Mucosa of stomach (tissue), 1 donor: ENCODE results near the gene BCL11A.

Source experiments
- H3K27me3 ChIP-seq: one replicate; pipeline ENCODE4 v1.7.0; 2013; ENCODE audit warnings: mild to moderate bottlenecking, low read length; ENCODE audit not compliant: control insufficient read depth, insufficient read depth
- H3K36me3 ChIP-seq: one replicate; pipeline ENCODE4 v1.7.0; 2013; ENCODE audit warnings: low read length; ENCODE audit not compliant: control insufficient read depth, insufficient read depth
- H3K4me1 ChIP-seq: one replicate; pipeline ENCODE4 v1.7.0; 2013; ENCODE audit warnings: mild to moderate bottlenecking, low read length; ENCODE audit not compliant: control insufficient read depth, insufficient read depth
- H3K4me3 ChIP-seq: one replicate; pipeline ENCODE4 v1.7.0; 2013; ENCODE audit warnings: low read length
- H3K9ac ChIP-seq: one replicate; pipeline ENCODE4 v1.7.0; 2013; ENCODE audit warnings: mild to moderate bottlenecking, low read length, moderate library complexity
- H3K9me3 ChIP-seq: one replicate; pipeline ENCODE4 v1.7.0; 2013; ENCODE audit warnings: mild to moderate bottlenecking, low read length, moderate library complexity; ENCODE audit not compliant: control insufficient read depth
- donor health status: Pancreatic carcinoma.

The BCL11A gene

DNA sequence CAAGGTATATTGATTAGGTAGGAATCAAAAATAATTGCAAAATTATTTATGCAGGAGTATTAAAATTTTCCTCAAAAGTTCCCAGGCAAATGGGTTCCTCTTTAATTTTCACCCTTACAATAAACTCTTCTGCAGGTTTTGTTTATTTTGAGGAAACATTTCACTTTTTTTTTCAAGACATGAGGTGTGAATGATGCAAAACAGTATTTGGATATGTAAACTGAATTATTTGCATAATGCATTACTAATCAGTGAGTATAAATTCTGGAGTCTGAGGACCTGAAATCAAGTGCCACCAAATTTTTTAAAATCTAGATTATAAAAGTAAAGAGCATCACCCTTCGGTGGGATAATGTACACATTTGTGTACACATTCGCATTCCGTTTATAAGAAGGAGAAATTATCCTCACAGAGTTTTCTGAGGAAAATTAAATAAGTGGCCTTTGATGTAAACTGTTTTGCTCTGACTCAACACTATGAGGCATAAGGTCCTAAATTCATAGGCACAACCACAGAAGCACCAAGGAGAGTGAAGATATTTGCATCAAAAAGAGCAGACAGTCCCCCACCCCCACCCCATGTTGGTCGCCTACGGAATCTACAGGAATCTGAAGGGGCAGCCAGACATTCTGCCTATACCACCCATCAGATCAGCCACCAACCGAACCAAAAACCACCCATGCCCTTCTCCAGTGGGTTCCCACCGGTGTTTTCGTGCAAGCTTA, 33.1 kb downstream of the BCL11A start:
- no peak overlapping the region for H3K9ac ChIP-seq
- peaks cover under 1% of the 10 kb centered on the region for H3K4me1 ChIP-seq
- no peak overlapping the region for H3K4me3 ChIP-seq
- H3K27me3 ChIP-seq = no peaks in the 10 kb centered on the region
- H3K9me3 ChIP-seq = no peaks in the 10 kb centered on the region
- H3K36me3 ChIP-seq = no peaks in the 10 kb centered on the region

DNA sequence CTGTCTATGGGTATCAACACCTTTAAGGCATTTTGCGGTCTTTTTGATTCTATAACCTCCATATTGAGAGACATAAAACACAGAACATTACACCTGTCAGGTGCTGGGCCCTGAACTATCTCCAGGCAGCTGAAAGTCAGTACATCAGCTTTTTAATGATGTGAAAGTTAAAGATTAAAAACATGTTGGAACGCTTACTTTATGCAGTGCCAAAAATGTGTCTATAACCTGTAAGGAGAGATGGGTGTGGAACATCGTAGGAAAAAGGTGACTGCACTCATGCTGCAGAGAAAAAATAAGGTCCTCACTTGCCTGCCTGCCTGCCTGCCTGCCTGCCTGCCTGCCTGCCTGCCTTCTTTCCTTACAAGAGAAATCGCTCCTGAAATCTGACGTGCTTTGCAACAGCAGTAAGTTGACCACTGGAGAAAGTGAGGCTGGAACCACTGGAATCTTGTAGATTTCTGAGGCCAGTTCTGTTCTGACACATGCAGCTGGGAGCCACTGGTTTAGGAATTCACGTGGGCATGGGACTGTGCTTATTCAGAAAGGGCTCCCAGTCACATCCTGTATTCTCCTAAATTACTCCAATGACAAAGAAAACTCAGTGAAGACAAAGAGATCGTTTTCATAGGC, 34.1 kb downstream of the BCL11A start:
- no peaks in the 10 kb centered on the region for H3K36me3 ChIP-seq
- no peaks in the 10 kb centered on the region for H3K27me3 ChIP-seq
- H3K4me1 ChIP-seq = peaks cover 6% of the 10 kb centered on the region
- no peak overlapping the region for H3K4me3 ChIP-seq
- H3K9ac ChIP-seq = no peak overlapping the region
- no peaks in the 10 kb centered on the region for H3K9me3 ChIP-seq

DNA sequence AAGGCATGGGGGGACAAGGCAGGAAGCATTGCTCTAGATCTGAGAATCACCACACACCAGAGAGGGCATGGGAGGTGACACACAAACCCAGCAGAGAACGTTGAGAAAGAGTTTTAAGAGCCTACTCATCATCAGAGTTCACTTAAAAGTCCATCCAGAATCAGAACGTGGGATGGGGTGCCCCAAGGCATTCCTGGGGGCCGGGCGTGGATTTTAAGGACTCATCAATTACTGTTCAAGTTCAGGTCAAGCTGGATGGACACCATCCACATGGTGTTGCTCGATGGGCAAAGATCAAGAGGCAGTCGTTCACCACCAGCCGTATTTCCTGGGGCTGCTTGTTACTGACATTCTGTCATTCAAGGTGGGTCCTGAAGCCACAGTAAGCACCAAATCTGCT, 34.9 kb downstream of the BCL11A start:
- peaks cover 6% of the 10 kb centered on the region for H3K4me1 ChIP-seq
- H3K27me3 ChIP-seq = no peaks in the 10 kb centered on the region
- H3K4me3 ChIP-seq = no peak overlapping the region
- H3K9me3 ChIP-seq = no peaks in the 10 kb centered on the region
- H3K36me3 ChIP-seq = no peaks in the 10 kb centered on the region
- H3K9ac ChIP-seq = no peak overlapping the region

DNA sequence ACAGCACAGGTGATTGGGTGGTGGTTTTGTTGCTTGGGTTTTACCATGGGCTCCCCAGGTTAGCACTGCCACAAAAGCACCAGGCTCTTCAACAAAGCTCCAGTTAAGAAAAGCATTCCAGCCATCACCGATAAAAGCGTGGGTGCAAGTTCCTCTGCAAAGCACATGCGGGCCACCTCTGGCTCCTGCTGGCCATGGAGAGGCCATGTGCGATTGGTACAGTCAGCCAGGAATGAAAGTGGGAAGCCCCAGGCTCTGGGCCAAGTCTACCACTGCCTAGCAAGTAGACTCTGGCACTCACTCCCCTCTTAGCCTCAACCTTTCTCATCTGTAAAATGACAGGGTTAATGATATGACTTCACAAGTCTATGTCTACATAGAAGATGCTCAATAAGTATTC, 36.0 kb downstream of the BCL11A start:
- Histone ChIP-seq H3K27me3 (no peaks in the 10 kb centered on the region), H3K4me1 (peaks cover 11% of the 10 kb centered on the region), H3K9me3 (no peaks in the 10 kb centered on the region), H3K9ac (no peak overlapping the region), H3K4me3 (no peak overlapping the region), H3K36me3 (no peaks in the 10 kb centered on the region)

DNA sequence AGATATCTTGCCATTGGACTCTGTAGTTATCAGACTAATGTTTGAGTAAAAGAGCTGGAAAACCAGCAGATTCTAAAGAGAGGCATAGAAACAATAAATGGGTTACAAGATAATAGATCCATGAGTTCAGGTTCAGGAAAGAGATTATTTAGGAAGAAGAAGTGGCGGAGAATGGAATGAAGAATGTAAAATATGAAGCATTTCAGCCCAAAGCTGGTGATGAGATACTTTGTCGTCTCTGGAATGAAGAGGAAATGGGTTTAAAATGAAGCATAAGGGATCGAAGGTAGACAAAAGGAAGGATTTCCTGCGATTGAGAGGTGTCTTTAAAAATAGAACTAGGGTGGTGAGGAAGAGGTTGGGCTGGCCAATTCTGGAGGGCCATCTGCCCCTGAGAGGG, 36.6 kb downstream of the BCL11A start:
- Histone ChIP-seq H3K9me3 (no peaks in the 10 kb centered on the region), H3K27me3 (no peaks in the 10 kb centered on the region), H3K36me3 (no peaks in the 10 kb centered on the region), H3K9ac (no peak overlapping the region), H3K4me3 (no peak overlapping the region), H3K4me1 (peaks cover 11% of the 10 kb centered on the region)

DNA sequence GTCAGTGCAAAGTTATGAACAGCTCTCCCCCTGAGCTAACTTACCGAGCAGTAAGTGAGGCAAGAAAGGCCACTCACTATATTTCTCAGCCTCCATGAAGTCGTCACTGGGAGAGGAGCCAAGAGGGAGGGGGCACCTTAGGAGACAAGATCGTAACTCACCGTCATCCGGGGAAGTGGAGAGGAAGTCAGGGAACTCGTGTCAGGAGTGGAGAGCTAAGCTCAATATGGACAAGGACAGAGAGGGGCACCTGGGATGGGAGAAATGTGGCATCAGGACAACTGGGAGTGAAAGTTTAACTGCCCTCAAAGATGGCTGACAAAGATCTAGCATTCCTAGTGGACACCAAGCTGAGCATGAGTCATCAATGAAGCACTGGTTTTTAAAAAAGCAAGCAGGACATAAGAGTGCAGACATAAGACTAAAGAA, 37.1 kb downstream of the BCL11A start:
- Histone ChIP-seq H3K9ac (no peak overlapping the region), H3K27me3 (no peaks in the 10 kb centered on the region), H3K4me1 (peaks cover 11% of the 10 kb centered on the region), H3K4me3 (no peak overlapping the region), H3K9me3 (no peaks in the 10 kb centered on the region), H3K36me3 (no peaks in the 10 kb centered on the region)

DNA sequence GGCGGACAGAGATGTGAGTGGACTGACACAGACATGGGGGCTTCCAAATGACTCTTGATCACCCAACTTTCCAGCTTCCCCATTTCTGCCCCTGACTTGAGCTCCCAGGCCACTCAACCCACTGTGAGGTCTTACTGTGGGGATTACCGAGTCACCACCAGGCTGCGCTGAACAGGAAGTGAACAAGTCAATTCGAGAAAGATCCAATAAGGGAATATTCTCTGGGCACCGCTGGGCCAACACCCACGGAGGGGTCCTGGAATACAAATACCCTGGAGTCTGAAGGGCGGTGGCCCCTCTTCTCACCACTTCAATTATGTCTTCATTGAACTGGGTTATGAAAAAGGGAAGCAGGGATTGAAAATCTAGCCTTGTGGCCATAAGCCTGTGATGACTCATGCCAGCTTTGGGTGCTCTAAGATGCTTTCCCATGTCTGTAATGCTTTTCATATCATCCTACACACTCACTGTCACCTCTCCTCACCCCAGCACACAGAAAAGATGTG, 37.7 kb downstream of the BCL11A start:
- no peaks in the 10 kb centered on the region for H3K27me3 ChIP-seq
- no peak overlapping the region for H3K9ac ChIP-seq
- no peak overlapping the region for H3K4me3 ChIP-seq
- no peaks in the 10 kb centered on the region for H3K36me3 ChIP-seq
- no peaks in the 10 kb centered on the region for H3K9me3 ChIP-seq
- H3K4me1 ChIP-seq = peaks cover 11% of the 10 kb centered on the region

DNA sequence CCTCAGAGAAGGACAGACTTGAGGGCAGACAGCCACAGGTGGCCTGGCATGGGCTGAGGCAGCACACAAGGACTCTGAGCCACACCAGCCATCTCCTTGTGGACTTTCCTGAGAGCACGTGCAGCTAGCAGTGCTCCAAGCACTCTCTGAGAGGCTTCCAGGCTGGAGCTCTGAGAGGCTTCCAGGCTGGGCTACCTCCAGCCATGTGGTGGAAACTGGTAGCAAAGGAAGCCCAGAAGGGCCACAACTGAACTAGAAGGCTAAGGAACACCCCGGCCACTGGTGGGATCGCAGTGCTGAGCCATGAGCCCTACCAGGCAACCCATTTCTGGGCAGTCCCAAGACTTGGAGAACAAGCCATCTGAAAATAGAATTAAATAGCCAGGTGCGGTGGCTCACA, 39.5 kb downstream of the BCL11A start:
- no peaks in the 10 kb centered on the region for H3K36me3 ChIP-seq
- no peaks in the 10 kb centered on the region for H3K27me3 ChIP-seq
- H3K9me3 ChIP-seq = no peaks in the 10 kb centered on the region
- no peak overlapping the region for H3K9ac ChIP-seq
- peaks cover 11% of the 10 kb centered on the region for H3K4me1 ChIP-seq
- no peak overlapping the region for H3K4me3 ChIP-seq

DNA sequence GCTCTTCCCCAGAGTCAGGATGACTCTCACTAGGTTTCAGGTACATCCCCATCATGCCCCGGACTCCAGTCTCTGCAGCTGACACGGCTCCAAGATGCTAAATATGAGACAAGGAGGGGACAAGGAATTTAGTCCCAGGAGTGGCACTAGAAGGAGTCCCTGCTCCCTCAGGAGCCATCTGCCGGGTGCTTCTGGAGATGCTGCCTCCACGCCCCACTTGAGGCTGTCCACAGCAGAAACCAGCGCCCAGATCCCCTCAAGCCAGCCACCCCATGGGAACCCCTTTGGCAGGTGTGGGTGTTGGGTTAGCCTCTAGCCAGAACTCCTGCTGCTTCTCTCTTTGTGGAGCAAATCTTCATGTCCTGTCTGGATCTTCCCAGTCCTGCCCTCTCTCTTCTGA, 40.3 kb downstream of the BCL11A start:
- Histone ChIP-seq H3K4me1 (peaks cover 11% of the 10 kb centered on the region), H3K27me3 (no peaks in the 10 kb centered on the region), H3K9me3 (no peaks in the 10 kb centered on the region), H3K9ac (no peak overlapping the region), H3K4me3 (no peak overlapping the region), H3K36me3 (no peaks in the 10 kb centered on the region)

DNA sequence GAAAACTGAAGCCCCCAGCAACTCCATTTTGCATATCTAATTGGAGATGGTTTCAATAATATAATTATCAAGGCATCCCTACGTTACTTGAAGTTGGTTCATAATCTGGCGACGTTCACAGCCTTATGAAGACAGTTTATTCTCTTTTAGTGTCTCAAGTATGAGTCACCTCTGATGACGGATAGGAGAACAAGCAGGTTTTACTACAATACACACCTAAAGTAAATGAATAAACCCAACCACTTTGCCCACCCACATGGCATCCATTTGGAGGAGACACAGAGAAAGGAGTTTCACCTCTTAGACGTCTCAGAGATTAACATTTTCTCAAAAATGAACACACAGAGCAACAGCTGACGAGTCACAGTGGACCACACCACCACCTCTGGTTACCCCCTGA, 40.8 kb downstream of the BCL11A start:
- Histone ChIP-seq H3K27me3 (no peaks in the 10 kb centered on the region), H3K9me3 (no peaks in the 10 kb centered on the region), H3K9ac (no peak overlapping the region), H3K4me1 (peaks cover 11% of the 10 kb centered on the region), H3K4me3 (no peak overlapping the region), H3K36me3 (no peaks in the 10 kb centered on the region)

DNA sequence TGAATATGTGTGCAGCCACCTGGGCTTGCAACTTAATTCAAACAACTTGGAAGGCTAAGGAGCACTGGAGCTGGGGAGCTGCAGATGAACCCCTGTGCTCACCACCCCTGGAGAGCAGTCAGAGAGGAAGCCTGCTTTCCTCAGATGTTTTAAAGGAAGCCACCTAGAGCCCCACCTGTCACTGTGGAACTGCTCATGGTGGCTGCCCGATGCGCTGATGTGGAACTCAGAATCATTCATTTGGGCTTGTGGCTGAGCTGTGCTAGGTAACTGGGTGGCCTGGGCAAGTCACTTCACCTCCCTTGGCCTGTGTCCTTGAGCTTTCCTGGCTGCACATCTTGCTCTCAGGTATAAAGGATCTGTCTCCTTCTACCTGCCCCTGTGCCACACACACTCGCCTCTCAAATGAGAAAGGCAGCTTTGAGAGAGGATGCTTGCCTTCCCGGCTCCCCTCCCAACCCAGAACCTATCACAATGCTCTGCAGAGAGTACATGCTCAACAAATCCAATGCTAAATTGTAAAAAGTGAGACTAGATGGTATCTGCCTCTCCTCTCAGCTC, 41.3 kb downstream of the BCL11A start:
- Histone ChIP-seq H3K9me3 (no peaks in the 10 kb centered on the region), H3K9ac (no peak overlapping the region), H3K4me3 (no peak overlapping the region), H3K36me3 (no peaks in the 10 kb centered on the region), H3K4me1 (peaks cover 11% of the 10 kb centered on the region), H3K27me3 (no peaks in the 10 kb centered on the region)

DNA sequence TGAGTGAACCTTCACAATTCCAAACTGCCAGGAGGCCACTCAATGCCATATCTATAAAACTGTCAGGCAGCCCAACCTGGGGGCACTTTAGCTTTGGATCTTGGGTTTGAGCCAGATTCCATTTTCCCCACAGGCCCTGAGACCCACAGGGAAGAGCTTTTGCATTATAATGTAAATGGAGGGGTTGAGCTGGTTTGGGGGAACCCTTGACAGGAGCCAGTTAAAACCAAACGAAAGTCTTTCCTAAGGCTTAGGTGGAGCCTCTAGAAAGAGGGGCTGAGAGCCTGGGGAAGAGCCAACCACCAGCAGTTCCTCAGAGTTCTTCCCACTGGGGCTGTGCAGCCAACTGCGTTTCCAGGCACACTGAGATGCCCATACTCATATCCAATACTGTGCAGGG, 42.7 kb downstream of the BCL11A start:
- peaks cover 11% of the 10 kb centered on the region for H3K4me1 ChIP-seq

More for the DNA sequence above, 42.7 kb downstream of the BCL11A start:
- no peak overlapping the region for H3K4me3 ChIP-seq
- no peaks in the 10 kb centered on the region for H3K27me3 ChIP-seq
- no peaks in the 10 kb centered on the region for H3K36me3 ChIP-seq
- H3K9ac ChIP-seq = no peak overlapping the region
- H3K9me3 ChIP-seq = no peaks in the 10 kb centered on the region
